Stimulated activated CD4-positive, alpha-beta T cell treated with anti-CD3 and anti-CD28 coated beads, Interleukin-15, amount 100 ng/mL, for 48 hours (primary cell): ENCODE data around the gene ATP8B3.

ENCODE experiments used
- DNase-seq, 2 donors: peaks; one replicate each; pipeline ENCODE4 v3.0.0-alpha.2; 2020; ENCODE audit warnings: low read depth in 2 of 2

Gene ATP8B3

DNA sequence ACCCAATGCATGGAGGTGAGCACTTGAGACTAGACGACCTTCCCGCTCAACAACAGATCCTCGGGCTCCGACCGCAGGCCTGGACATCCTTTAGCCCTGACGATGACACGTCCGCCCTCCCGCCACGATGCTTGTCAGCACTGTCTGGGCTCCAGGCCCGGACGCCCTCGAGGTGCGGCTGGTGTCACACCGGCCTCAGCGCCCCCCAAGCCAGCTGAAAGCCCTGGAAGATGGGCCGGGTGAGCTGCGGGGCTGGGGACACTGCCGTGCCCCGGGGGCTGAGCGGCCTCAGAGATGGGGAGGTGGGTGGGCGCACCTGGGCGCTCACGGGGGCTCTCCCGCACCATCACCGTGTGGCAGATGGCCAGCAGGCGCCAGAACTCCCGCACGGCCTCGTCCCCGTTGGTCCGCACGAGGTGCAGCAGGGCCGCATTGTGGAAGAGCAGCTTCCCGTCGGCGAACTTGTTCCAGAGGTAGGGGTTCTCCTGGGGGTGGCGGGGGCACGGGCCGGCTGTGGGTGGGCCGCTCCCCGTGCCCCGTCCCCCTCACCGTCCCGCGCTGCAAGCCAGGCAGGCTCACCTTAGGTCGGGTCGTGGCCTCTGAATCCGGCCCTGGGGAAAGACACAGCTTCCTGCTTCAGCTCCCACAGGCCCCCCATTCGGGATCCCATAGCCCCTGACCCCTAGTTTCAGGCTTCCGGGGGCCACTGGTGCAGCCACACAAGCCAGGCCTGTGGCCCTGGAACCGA, 15.5 kb downstream of the ATP8B3 start:
- no peak for DNase-seq

DNA sequence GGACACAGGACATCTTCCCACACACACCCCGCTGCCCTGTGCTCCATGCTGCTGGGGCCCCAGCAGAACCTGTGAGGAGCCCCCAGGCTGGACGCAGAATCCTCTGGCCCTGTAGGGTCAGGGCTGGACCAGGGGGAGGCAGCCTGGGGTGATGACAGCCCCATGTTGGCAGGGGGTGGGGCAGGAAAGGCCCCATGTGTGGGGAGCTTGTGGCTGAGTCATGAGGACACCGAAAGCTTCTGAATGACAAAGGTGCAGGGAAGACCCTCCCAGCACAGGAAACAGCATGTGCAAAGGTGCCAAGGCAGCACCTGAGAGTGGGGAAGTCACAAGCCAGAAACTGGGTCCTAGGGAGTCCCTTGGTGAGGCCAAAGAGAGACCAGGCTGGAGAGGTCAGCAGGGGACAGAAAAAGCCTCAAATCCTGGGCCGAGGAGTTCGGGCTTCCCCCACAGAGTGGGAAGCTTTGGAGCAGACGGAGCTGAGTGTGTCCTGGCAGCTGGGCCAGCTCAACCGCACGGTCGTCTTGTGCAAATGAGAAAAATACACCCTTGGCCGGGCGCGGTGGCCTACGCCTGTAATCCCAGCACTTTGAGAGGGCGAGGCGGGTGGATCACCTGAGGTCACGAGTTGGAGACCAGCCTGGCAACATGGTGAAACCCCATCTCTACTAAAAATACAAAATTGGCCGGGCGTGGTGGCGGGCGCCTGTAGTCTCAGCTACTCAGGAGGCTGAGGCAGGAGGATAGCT, 17.5 kb downstream of the ATP8B3 start:
- DNase-seq: no peak

DNA sequence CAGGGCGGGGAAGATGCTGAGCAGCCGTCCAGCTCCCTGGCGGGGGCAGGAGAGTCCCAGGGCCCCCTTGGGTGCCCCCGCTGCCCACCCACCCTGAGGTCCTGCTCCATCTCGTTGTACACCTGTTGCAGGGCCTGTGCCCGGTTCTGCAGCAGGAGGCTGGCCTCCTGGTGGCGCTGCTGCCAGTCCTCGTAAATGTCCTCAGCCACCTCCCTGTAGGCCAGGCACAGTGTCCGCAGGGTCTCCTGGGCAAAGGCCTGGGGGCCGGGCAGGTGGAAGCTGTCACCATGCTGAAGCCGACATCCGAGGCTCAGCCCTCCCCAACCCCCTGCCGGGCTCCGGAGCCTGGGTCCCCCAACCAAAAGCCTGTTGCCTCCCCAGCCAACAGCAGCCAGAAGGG, 20.2 kb downstream of the ATP8B3 start:
- no peak for DNase-seq

DNA sequence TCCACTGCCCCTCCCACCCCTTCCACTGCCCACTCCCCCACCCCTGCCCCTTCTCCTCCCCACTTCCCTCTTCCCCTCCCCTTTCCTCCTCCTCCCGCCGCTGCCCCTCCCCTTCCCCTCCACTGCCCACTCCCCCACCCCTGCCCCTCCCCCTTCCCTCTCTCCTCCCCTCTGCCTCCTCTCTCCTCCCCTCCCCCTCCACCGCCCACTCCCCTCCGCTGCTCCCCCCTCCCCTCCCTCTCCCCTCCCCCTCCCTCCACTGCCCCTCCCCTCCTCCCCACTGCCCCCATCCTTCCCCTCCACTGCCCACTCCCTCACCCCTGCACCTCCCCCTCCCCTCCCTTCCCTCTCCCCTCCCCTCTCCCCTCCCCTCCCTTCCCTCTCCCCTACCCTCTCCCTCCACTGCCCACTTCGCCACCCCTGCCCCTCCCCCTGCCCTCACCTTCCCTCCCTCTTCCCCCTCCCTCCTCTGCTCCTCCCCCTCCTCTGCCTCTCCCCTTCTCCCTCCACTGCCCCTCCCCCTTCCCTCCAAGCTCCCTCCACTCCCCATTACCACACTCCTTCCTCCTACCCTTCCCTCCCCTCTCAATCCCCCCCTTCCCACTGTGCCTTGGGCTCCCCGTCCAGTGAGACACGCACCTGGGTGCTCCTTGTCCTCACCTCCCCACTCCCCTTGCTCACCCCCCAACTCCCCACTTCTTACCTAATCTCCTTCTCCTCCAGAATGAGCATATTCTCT, 21.9 kb downstream of the ATP8B3 start:
- DNase-seq: no peak

DNA sequence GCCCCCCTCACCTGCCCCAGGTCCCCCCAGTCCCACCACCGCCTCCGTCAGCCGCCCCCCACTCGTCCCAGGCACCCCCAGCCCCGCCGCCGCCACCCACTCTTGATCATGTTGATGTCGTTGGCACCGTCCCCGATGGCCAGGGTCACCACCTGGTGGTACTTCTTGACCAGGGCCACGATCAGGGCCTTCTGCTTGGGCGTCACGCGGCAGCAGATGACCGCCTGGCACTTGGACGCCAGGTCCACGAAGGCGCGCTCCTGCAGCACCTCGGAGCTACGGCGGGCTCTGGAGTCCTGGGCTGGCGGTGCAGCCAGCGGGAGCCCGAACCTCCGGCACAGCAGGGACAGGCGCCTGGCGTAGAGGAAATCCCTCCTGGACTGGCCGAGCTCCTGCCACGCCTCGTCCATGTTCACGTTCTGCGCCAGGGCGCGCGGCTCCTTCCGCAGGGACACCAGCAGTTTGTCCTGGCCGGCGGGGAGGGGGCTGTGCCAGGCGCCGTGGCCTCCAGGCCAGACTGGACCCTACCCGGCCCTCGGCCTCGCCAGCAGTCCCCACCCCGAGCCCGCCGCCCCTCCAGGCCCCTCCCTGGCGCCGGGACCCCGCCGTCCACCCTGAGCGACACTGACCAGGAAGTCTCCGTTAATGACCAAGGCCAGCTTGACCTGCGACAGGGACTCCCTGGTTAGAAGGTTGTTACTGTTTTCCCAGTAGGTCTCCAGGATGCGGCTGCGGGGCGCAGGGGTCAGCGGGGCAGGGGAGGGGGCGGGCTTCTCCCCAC, 22.6 kb downstream of the ATP8B3 start:
- DNase-seq: no peak

DNA sequence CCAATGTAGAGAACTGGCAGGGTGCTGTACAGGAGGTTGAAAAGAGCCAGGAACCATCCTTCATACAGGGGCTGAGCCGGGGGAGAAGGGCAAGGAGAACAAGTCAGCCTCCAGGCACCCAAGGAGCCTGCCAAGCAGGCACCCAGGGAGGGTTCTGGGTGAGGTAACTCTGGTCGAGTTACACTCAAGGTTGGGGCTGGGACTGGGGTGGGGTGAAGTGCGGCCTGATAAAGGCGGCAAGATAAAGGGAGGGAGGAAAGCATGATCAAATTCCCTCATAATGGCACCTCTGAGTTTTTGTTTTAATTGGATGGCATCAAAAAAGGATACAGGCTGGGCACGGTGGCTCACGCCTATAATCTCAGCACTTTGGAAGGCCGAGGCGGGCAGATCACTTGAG, 25.0 kb downstream of the ATP8B3 start:
- DNase-seq: no peak

DNA sequence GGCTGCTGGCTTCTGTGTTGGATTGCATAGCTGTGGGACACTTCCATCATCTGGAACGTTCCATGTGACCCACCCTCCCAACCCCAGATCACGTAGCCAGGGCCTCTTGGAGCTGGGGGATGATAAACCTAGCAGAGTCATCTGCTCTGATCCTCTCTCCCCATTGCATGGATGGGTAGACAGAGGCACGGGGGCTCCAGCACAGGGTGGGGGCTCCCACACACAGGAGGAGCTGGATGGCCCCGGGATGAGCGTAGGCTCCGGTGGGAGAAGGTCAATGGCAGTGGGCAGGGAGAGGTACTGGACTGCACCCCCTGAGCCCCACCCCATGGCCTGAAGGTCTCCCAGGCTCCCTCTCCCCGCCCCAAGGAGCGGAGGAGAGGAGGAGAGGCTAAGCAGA, 25.4 kb downstream of the ATP8B3 start:
- DNase-seq: no peak

DNA sequence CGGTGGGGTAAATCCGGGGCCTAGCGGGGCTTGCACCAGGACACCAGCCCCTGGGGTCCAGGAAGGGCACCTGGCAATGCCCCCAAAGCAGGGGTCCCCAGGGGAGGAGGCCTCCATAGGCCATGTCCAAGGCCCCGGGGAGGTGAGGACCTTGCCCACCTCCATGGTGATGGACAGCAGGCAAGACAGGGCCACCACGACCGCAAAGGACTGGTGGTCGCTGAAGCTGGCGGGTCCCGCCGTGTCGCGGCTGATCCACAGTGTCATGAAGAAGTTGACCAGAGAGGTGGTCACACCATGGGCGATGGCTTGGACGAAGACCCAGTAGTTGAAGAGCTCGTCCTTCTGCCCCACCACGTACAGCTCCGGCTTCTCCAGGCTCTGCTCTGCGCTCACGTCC, 26.8 kb downstream of the ATP8B3 start:
- DNase-seq: no peak

DNA sequence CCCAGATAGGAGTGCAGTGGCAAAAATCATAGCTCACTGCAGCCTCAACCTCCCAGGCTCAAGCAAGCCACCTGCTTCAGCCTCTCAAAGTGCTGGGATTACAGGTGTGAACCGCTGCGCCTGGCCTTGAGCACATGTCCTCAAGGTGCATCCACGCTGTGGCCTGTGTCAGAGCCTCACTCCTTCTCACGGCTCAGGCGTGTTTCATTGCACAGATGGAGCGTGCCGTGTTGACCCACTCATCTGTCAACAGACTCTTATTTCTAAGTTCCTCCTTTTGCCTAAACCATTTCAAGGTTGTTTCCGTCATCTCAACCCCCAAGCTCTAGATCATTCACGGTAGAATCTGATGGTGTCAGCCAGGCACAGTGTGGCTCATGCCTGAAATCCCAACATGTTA, 28.2 kb downstream of the ATP8B3 start:
- DNase-seq: no peak

DNA sequence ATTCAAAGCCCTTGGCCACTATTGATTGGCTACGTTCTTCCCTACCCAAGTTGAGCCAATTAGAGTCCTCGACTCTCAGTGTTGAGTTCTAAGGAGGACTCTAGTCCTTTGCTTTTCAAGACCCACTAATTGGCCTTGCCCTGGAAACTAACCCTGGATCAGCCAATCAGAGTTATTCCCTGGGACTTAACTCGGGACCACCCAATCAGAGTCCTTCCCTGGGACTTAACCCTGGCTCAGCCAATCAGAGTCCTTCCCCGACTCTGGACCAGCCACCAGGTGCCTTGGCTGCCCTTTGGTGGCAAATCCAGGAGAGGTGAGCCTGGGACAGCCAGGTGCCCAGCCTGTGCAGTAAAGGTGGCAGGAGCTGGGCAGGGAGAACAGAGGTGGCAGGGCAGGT, 28.7 kb downstream of the ATP8B3 start:
- DNase-seq: no peak

DNA sequence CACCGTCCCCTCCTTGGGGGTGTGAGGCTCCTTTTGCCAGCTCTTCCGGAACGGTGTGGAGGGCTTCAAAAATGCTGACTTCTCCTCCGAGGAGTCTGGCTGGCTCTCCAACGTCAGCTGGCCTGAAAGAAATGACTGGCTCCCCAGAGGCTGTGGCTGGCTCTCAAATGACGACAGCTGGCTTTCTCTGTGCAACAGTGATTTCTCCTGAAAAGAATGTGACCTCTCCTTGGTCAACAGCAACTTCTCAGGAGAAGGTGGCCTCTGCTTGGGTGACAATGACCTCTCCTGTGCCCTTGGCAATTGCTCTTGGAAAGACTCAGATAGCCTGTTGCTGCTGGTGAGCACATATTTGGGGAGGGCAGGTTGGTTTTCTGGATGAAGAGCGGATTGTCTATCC, 29.6 kb downstream of the ATP8B3 start:
- DNase-seq: no peak

DNA sequence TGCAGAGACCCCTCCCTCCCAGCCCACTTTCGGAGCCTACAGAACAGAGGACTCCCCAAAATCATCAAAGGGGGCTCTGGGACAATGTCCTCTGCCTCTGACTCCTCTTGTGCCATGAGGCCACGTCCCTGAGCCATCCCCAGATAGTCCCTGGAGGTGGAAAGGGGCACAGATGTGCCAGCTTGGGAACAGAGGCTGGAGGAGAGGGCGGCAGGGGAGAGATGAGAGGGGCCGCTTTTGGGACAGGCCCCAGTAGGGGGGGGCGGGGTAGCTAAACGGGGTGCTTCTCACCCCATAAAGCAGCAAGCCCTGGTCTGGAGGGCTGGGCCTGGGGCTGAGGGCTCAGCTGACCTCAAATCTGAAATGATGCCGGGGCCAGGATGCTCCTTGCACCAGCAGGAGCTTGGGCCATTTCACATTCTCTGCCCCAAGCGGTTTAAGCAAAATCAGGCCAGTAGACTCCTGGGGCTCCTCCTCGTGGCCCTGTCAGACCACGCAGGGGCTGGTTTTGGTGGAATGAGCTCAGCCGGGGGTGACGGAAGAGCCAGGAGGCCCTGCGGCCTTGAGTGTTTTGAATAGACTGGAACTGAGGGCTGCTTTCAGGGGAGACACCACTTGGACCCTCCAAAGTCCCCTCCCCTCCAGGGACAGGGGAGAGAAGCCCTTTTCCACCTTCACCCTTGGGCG, 31.7 kb downstream of the ATP8B3 start:
- DNase-seq: no peak

DNA sequence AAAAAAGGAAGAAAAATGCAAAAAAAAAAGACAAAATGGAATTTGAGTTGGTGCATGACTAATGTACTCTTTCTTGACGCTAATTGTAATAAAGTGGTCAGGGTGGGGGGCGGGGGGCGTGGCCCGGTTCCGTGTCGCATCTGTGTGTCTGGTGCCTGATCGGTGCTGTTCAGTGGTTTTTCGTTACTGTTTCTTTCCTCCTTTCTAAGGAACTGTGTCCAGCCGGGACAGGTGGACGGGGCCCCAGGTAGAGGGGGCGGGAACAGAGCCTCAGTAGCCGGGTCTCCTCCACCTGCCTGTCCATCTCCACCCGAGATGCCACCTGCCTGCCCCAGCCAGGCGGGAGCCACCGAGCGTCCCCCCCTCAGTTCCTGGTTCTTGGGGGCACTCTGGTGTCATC, 32.5 kb downstream of the ATP8B3 start:
- DNase-seq: no peak

DNA sequence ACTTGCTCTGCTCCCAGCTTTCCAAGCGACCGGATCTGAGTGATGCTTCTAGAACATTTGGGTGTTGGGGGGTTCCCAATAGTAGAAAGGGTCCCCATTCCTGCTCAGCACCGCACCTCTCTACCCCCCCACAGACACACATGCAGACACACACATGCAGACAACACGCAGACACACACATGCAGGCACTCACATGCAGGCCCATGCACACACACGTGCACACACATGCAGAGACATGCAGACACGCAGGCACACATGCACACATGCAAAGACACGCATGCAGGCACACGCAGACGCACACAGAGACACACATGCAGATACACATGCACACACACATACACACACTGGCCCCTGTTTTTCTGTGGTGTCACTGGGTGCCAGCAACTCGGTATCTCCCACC, 34.9 kb downstream of the ATP8B3 start:
- DNase-seq: no peak

DNA sequence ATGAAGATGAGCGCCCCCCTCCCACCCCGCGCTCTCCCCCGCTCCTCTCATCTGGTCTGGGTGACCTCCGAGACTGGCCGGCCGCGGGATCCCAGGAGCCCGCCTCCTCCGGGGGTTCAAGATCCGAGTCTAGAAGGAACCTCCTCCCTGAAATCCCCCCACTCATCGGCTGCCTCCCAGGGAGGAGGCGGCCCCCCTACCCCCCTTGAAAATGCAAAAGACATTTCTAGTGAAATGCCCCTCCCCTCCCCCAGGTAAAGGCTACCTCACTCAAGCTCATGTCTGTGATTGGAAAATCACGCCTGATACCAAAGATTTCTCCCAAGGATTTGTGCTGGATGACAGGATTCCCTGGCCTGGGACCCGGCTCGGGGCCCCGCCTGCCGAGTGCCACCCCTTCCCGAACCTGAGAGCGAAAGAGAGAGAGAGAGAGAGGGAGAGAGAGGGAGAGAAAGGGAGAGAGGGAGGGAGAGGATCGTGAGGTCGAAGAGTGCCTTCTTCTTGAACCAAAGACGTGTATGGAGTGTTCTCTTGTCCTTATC, 35.4 kb downstream of the ATP8B3 start:
- no peak for DNase-seq

DNA sequence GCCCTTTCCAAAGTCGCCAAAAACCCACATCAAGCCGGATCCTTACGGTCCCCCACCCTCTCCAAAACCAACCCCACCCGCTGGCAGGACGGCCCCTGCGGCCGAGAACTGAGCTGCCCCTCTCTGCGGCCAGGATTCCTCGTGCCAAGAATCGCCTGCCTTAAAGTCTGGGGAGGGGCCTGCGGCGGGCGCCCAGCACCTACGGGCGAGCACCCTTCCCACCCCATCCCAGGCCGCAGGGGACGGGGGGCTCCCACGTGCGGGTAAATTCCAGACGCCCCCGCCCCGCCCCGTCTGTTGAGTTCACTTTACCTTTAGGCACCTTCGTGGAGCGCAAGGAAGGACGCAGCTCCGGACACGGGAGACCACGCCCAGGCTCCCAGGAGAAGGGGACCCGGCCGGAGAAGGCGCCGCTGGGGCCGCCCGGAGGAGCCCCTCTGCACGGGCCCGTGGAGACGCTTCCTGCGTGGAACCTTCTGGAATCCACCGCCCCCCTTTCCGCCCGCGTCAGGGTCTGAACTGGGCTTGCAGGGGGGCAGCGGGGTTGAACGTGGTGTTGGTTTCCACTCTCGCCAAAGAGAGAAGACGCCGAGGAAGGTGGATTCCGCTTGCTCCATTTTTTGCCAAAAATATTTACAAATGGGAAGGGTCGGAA, 36.0 kb downstream of the ATP8B3 start:
- DNase-seq: no peak

DNA sequence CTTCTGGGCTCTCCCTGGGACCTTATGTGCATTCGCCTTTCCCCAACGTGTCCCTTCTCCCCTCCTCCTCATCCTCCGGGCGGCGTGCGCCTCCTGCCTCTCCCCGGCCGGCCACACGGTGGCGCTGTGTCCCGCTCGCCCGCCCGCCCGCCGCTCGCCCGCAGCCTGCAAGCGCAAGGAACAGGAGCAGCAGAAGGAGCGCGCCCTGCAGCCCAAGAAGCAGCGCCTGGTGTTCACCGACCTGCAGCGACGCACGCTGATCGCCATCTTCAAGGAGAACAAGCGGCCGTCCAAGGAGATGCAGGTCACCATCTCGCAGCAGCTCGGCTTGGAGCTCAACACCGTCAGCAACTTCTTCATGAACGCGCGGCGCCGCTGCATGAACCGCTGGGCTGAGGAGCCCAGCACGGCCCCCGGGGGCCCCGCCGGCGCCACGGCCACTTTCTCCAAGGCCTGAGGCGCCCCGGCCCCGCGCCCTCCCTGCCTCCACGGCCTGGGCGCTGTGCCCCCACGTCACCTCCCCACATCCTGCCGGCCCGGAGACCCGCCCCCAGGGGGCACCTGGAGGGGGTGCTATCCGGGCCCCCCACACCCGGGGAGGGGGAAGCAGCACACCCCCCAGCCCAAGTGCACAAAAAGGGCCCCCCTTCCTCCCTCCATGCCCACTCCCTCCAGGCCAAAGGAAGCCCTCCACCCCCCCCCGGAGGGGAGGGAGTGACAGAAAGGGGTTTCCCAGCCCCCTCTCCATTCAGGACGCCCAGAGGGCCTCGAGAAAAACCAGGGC, 36.9 kb downstream of the ATP8B3 start:
- DNase-seq: no peak

DNA sequence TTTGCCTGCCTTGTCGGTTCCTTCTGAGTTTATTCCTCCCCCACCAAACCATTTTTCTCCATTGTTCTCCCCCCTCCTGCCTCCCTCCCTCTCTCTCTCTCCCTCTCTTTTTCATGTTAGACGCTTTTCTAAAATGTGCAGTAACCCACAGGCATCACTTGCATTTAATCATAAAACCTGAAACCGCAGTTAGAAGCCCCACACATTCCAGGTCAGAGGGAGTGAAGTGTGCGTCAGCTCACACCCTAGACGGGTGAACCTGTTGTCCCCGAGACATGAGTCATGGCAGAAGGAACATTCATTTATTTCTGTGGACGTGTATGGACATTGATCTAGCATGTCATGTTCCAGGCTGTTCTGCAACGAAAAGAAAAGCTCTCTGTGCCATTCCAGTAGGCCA, 38.9 kb downstream of the ATP8B3 start:
- DNase-seq: no peak

DNA sequence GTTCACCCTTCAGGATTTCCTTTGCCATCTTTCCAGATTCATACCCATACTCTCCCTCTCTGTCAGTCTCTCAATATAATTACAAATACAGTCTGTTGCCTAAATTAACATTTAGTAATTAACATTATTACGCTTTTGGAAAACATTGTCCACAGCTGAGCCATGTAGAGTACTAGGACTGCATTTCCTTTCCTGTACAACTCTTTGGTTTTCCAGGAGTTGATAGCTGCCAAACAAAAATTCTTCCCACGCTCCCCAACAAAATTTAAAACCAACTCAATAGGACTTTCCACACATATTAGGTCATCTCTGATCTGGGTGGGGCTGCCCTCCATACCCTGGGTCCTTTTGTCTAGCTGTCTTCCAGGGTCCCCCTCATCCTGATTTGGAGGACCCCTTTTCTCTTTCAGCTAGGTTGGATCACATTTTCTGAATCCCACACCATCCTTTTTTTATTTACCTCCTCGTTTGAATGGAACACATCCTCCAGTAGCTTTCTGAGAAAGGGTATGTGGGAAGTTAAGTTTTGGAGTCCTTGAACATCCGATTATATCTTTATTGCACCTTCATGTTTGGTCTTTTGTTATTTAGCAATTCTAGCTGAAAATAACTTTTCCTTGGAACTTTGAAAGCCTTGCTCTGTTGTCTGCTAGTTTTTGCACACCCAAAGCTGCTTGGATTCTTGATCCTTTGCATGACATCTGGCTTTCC, 41.1 kb downstream of the ATP8B3 start:
- no peak for DNase-seq
